Endothelial cell of umbilical vein (primary cell): ENCODE data around the gene BCR. TPM values are rescaled to one million over a fixed set of nuclear protein-coding genes. Genes with fewer than 3 reads are reported as not detected.

Experiments used
- BruUV-seq: library from RNA; stranded (reverse); fragments of 400-500 nt; replicated peaks from 2 replicates; lab custom pipeline; 2021; lab: Mats Ljungman, UMichigan
- CTCF ChIA-PET: fragments of 300-600, 350-600 bp; sonication (Branson Sonifier 250); formaldehyde crosslinking; loops from one replicate; lab custom pipeline; 2021; ENCODE audit warnings: antibody characterized with exemption, inconsistent platforms; lab: Charles Lee
- POLR2A ChIA-PET: fragments of 300-600, 350-600 bp; sonication (Branson Sonifier 250); formaldehyde crosslinking; loops from one replicate; lab custom pipeline; 2021; ENCODE audit warnings: antibody characterized with exemption, inconsistent platforms; lab: Charles Lee
- DNase-seq: peaks from one replicate; pipeline ENCODE4 v3.0.0-alpha.2; 2011; ENCODE audit warnings: low read depth, low spot score
- FAIRE-seq: peaks from 2 replicates; lab custom pipeline; 2011; peaks lifted over from hg19 to GRCh38; lab: Jason Lieb, UNC
- H2AFZ ChIP-seq: 2 replicates; pipeline ENCODE4 v1.6.0; 2012; ENCODE audit warnings: low read depth, low read length, control low read depth, inconsistent platforms
- H3K27ac ChIP-seq: 2 replicates; pipeline ENCODE4 v1.5.1; 2011; ENCODE audit warnings: low read depth, mild to moderate bottlenecking, control low read depth, low read length, moderate library complexity; ENCODE audit not compliant: insufficient read depth
- H3K27me3 ChIP-seq, 2 experiments: 2 replicates each; pipeline versions ENCODE4 v1.6.0 to v1.6.1; 2011; ENCODE audit warnings: low read length in 2 of 2, mixed read lengths in 1 of 2; ENCODE audit not compliant: control insufficient read depth in 2 of 2, insufficient read depth in 2 of 2
- H3K36me3 ChIP-seq, 2 experiments: 2 replicates in 1 of 2; 3 replicates in 1 of 2; pipeline ENCODE4 v1.5.1; 2011; ENCODE audit warnings: low read length in 2 of 2, mild to moderate bottlenecking in 1 of 2, moderate library complexity in 1 of 2; ENCODE audit not compliant: control insufficient read depth in 2 of 2, insufficient read depth in 2 of 2; ENCODE audit errors: extremely low read depth in 1 of 2
- H3K4me1 ChIP-seq: 3 replicates; pipeline ENCODE4 v1.5.1; 2011; ENCODE audit warnings: mild to moderate bottlenecking, low read length; ENCODE audit not compliant: control insufficient read depth, insufficient read depth; ENCODE audit errors: extremely low read depth
- H3K4me2 ChIP-seq: 2 replicates; pipeline ENCODE4 v1.6.1; 2011; ENCODE audit warnings: low read length, control low read depth, mixed read lengths; ENCODE audit not compliant: insufficient read depth
- H3K4me3 ChIP-seq, 3 experiments: fragments of 200-600 bp in 1 of 3; sonication (generic), shearing (Covaris generic) in 1 of 3; replicated peaks in 1 of 3; 2 replicates each; pipeline ENCODE4 v1.5.1; 2011 to 2016; ENCODE audit warnings: control low read depth in 3 of 3, low read length in 3 of 3, mild to moderate bottlenecking in 2 of 3, inconsistent platforms in 1 of 3, low read depth in 1 of 3, moderate library complexity in 1 of 3; ENCODE audit not compliant: insufficient read depth in 1 of 3
- H3K79me2 ChIP-seq: 2 replicates; pipeline ENCODE4 v1.6.0; 2012; ENCODE audit warnings: low read length, inconsistent platforms; ENCODE audit not compliant: control insufficient read depth, insufficient read depth
- H3K9ac ChIP-seq: replicated peaks from 2 replicates; pipeline ENCODE3; 2011; ENCODE audit warnings: low read length, control low read depth; ENCODE audit not compliant: insufficient read depth; ENCODE audit errors: extremely low read depth
- H3K9me1 ChIP-seq: replicated peaks from 3 replicates; pipeline ENCODE4 v1.6.0; 2011; ENCODE audit warnings: mild to moderate bottlenecking, low read length; ENCODE audit not compliant: control insufficient read depth, insufficient read depth; ENCODE audit errors: extremely low read depth
- H3K9me3 ChIP-seq: replicated peaks from 2 replicates; pipeline ENCODE4 v1.5.1; 2012; ENCODE audit warnings: low read length, inconsistent platforms; ENCODE audit not compliant: control insufficient read depth, insufficient read depth
- H4K20me1 ChIP-seq: replicated peaks from 2 replicates; pipeline ENCODE3; 2011; ENCODE audit warnings: mild to moderate bottlenecking, low read length; ENCODE audit not compliant: control insufficient read depth, insufficient read depth; ENCODE audit errors: extremely low read depth
- EZH2 ChIP-seq: IDR thresholded peaks from 2 replicates; pipeline ENCODE4 v1.6.1; 2012; ENCODE audit warnings: borderline replicate concordance, low read depth, mild to moderate bottlenecking, moderate library complexity, low read length, inconsistent platforms; ENCODE audit not compliant: severe bottlenecking
- FOS ChIP-seq: IDR thresholded peaks from 2 replicates; pipeline ENCODE4 v1.6.1; 2011; ENCODE audit warnings: mild to moderate bottlenecking, low read length, moderate library complexity, borderline replicate concordance; ENCODE audit not compliant: insufficient read depth
- GATA2 ChIP-seq: IDR thresholded peaks from 2 replicates; pipeline ENCODE4 v1.7.0; 2011; ENCODE audit warnings: low read depth, mild to moderate bottlenecking, moderate library complexity, mixed read lengths, low read length; ENCODE audit not compliant: insufficient read length, insufficient read depth
- JUN ChIP-seq: IDR thresholded peaks from 2 replicates; pipeline ENCODE4 v1.6.1; 2011; ENCODE audit warnings: borderline replicate concordance, low read depth; ENCODE audit not compliant: insufficient read length, insufficient read depth
- MYC ChIP-seq: IDR thresholded peaks from one replicate; pipeline ENCODE4 v1.6.1; 2011; ENCODE audit warnings: mild to moderate bottlenecking, low read depth, low read length
- POLR2A ChIP-seq: IDR thresholded peaks from 2 replicates; pipeline ENCODE4 v1.6.1; 2012; ENCODE audit warnings: low read depth, mild to moderate bottlenecking, control low read depth, low read length
- dilution Hi-C: fragments of 300-500 bp; cut with MboI; formaldehyde crosslinking; loops from one replicate; pipeline ENCODE4 v1.15.0; 2019; ENCODE audit warnings: low sequenced_read_pairs; ENCODE audit not compliant: extremely low pct_ligation_motif_present
- intact Hi-C: fragments of 100-400 bp; cut with micrococcal nuclease; formaldehyde crosslinking; loops from one replicate; pipeline ENCODE4 v1.10.0; 2022
- polyA plus RNA-seq, 4 experiments: library from polyadenylated mRNA; depleted of rRNA in 3 of 4; stranded (reverse) in 3 of 4; unstranded in 1 of 4; fragments of >200 nt; gene quantifications; 2 replicates each; pipeline versions ENCODE4 v1.2.1 to v1.2.3, GENCODE V29; 2011 to 2012; ENCODE audit warnings: missing spikeins in 1 of 4
- total RNA-seq: library from RNA; stranded (reverse); gene quantifications from 2 replicates; pipeline ENCODE4 v1.2.3, GENCODE V29; 2021
- TF ChIP-seq, protein P1 (sequence below): IDR thresholded peaks from 2 replicates; pipeline ENCODE4 v1.6.1; 2011; ENCODE audit not compliant: insufficient read depth, insufficient read length
- TF ChIP-seq, protein P2 (sequence below), 2 donors: IDR thresholded peaks; 1 replicate in 1 of 2; 2 replicates in 1 of 2; pipeline ENCODE4 v1.5.1; 2011; ENCODE audit warnings: low read length in 2 of 2, mild to moderate bottlenecking in 2 of 2, moderate library complexity in 2 of 2, control low read depth in 1 of 2, inconsistent platforms in 1 of 2, low read depth in 1 of 2; ENCODE audit not compliant: insufficient read depth in 1 of 2; ENCODE audit errors: extremely low read depth in 1 of 2

BCR gene
- total and polyA plus RNA-seq, 2 donors (not counting 3 experiments of a cell fraction or from before 2014, with no cell fraction given) = 129 to 141 TPM

DNA sequence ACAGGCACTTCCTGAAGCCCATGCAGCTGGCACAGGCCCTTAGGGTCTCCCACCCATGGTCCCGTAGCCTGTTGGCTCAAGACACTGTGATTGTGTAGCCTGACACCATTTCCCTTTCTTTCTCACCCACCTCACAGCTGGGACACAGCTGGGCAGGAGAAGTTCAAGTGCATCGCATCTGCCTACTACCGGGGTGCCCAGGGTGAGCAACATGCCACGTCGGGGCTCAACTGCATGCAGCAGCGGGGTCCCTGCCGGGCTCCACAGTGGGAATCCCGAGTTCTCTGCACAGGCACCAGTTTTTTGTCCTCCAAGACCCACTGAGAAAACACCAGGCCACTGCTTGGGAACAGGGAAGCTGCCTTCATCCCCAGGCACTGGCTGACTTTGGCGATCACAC is 24.5 kb upstream of the BCR start:
- no peaks in the 10 kb centered on the region for H3K36me3 ChIP-seq
- no peaks in the 10 kb centered on the region for H3K9me1 ChIP-seq
- ChIA-PET POLR2A (no interaction called here), CTCF (interaction anchor here (1.1 to 3.1 kb wide), 4 partner anchors 10 to 230 kb away, joined by 3 to 15 read pairs (median 8); partner anchors contain the start of gene RAB36)
- dilution Hi-C loops = no loop called here
- H4K20me1 ChIP-seq = no peaks in the 10 kb centered on the region
- no peaks in the 10 kb centered on the region for H3K27me3 ChIP-seq
- H3K79me2 ChIP-seq = no peaks in the 10 kb centered on the region
- FAIRE-seq (no peak), DNase-seq (no peak)
- no peak overlapping the region for H3K9ac ChIP-seq
- H3K4me3 ChIP-seq = no peak overlapping the region
- H3K27ac ChIP-seq = no peak overlapping the region
- intact Hi-C loops = no loop called here
- H3K4me1 ChIP-seq = no peaks in the 10 kb centered on the region
- TF ChIP-seq MYC (no peak), FOS (no peak), POLR2A (no peak), JUN (no peak), GATA2 (no peak), EZH2 (no peak)
- TF ChIP-seq, protein P1, sequence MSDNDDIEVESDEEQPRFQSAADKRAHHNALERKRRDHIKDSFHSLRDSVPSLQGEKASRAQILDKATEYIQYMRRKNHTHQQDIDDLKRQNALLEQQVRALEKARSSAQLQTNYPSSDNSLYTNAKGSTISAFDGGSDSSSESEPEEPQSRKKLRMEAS = no peak
- TF ChIP-seq, protein P2, sequence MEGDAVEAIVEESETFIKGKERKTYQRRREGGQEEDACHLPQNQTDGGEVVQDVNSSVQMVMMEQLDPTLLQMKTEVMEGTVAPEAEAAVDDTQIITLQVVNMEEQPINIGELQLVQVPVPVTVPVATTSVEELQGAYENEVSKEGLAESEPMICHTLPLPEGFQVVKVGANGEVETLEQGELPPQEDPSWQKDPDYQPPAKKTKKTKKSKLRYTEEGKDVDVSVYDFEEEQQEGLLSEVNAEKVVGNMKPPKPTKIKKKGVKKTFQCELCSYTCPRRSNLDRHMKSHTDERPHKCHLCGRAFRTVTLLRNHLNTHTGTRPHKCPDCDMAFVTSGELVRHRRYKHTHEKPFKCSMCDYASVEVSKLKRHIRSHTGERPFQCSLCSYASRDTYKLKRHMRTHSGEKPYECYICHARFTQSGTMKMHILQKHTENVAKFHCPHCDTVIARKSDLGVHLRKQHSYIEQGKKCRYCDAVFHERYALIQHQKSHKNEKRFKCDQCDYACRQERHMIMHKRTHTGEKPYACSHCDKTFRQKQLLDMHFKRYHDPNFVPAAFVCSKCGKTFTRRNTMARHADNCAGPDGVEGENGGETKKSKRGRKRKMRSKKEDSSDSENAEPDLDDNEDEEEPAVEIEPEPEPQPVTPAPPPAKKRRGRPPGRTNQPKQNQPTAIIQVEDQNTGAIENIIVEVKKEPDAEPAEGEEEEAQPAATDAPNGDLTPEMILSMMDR (IDR thresholded peaks at IDR 0.05; ENCODE audit: extremely low read depth in 1 of 2, insufficient read depth in 1 of 2, low read depth in 1 of 2, low read length in 2 of 2) = no peak
- no peaks in the 10 kb centered on the region for H3K9me3 ChIP-seq
- H2AFZ ChIP-seq = no peak overlapping the region
- H3K4me2 ChIP-seq = no peak overlapping the region
- no TSS peak for BruUV-seq
